ENCODE results near the gene MTG2. TPM values are rescaled to one million over a fixed set of nuclear protein-coding genes. Genes with fewer than 3 reads are reported as not detected.
A peak's percentile ranks its signal among the peaks of the same experiment; 100 is the strongest.

Gene MTG2
- total and polyA plus RNA-seq, 2 of the 13 experiments (the other 11 are each of a cell fraction or from before 2014, with no cell fraction given), result 20.4 to 37.8 TPM

DNA sequence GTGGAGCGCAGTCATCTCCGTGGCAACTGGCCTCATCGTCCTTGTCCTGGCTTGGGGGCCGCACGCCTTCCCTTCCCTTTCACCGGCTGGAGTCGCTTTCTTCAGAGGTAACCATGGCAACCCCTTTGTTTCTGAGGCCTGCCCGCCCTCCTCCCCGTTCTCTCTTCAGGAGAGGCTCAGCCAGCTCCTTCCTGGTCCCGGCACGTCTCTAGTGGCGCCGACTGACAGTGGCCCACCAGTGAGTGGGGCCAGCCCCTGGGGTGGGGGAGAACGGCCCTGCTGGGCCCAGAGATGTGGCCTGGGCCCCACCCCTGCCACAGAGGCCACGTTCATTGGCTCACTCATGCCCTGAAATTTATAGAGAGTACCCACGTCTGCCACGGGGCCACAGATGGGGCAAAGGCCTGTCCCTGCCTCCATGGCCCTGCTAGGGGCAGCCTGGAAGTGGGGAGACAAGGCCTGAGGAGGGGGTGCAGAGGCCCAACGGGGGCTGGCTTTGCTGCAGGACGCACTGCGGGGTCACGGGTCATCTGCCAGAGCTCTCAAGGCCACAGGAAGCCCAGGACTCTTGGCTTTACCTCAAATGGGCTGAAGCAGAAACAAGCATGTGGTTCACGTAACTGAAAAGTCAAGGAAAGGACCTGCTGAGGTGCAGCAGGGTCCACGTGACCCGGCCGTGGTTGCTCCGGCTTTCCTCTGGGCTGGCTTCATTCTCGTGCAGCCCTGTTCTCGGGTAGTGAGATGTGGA is 54.1 kb downstream of the MTG2 start:
- BruUV-seq (replicated peaks), result no TSS peak
- Histone ChIP-seq H3K79me2 (ENCODE audit: insufficient read depth, low read length) (peaks cover 31% of the 10 kb centered on the region), H3K4me1 (ENCODE audit: insufficient read depth, low read length) (peaks cover 36% of the 10 kb centered on the region), H3K9me3 (ENCODE audit: low read length) (no peaks in the 10 kb centered on the region), H4K20me1 (ENCODE audit: insufficient read depth, low read length) (peaks cover 30% of the 10 kb centered on the region), H3K36me3 (replicated peaks in 1 of 2; ENCODE audit: control insufficient read depth in 1 of 2, insufficient read depth in 2 of 2, low read length in 2 of 2) (peaks cover 3 to 15% of the 10 kb centered on the region in 2 experiments; a peak in 4 of 5 replicates), H3K27me3 (ENCODE audit: control insufficient read depth in 1 of 2, insufficient read depth in 2 of 2, low read length in 2 of 2) (peaks cover 5 to 18% of the 10 kb centered on the region in 2 experiments; a peak in 3 of 5 replicates), H2AFZ (ENCODE audit: low read length) (no peak overlapping the region), H3K4me2 (ENCODE audit: low read depth, low read length) (peak overlapping the region; percentile 90), H3K9ac (ENCODE audit: insufficient read depth, low read depth, low read length) (peak overlapping the region; percentile 45), H3K4me3 (replicated peaks in 1 of 3; ENCODE audit: insufficient read depth in 1 of 3, low read depth in 2 of 3, low read length in 3 of 3) (peak overlapping the region; percentile 51 to 72 (median 63)), H3K27ac (ENCODE audit: extremely low read length, insufficient read depth, low read length) (peak overlapping the region; percentile 1)
- DNase-seq (ENCODE audit: low spot score) (peak; percentile 58), FAIRE-seq (peak; percentile 15), ATAC-seq (peak; percentile 12)
- CTCF ChIA-PET (ENCODE audit: low intra/inter-chr PET ratio, low total read pairs), result no interaction called here
- in situ Hi-C loops (cut with HindIII; ENCODE audit: extremely low pct_ligation_motif_present, low pct_unique_long_range_greater_than_20kb) (no loop called here), intact Hi-C loops (cut with micrococcal nuclease; ENCODE audit: unreplicated experiment) (loop anchor here (5.0 kb wide), 1 partner anchor 140 kb away; no protein-coding TSS in a partner anchor)
- WGBS (ENCODE audit: low lambda C conversion rate), result 10% methylated on average over 25 of the region's 28 CpGs
- POLR2A ChIA-PET, result interaction anchor here (0.6 kb wide), 1 partner anchor 62 kb away, joined by 4 read pairs; no protein-coding TSS in a partner anchor
- TF ChIP-seq, protein P1, sequence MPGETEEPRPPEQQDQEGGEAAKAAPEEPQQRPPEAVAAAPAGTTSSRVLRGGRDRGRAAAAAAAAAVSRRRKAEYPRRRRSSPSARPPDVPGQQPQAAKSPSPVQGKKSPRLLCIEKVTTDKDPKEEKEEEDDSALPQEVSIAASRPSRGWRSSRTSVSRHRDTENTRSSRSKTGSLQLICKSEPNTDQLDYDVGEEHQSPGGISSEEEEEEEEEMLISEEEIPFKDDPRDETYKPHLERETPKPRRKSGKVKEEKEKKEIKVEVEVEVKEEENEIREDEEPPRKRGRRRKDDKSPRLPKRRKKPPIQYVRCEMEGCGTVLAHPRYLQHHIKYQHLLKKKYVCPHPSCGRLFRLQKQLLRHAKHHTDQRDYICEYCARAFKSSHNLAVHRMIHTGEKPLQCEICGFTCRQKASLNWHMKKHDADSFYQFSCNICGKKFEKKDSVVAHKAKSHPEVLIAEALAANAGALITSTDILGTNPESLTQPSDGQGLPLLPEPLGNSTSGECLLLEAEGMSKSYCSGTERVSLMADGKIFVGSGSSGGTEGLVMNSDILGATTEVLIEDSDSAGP (CRISPR knock-in tag; IDR thresholded peaks at IDR 0.05; ENCODE audit: borderline replicate concordance), result peak; percentile 76; the same call in 1 of the 2 replicates
- TF ChIP-seq FOXK2 (IDR thresholded peaks at IDR 0.05) (no peak), ZNF614 (CRISPR knock-in tag; IDR thresholded peaks at IDR 0.05; ENCODE audit: borderline replicate concordance) (peak; percentile 17; the same call in 1 of the 2 replicates), RFX5 (IDR thresholded peaks at IDR 0.05; ENCODE audit: low read depth, low read length) (peak; percentile 38; the same call in 1 of the 2 replicates), ISX (CRISPR knock-in tag; conservative IDR thresholded peaks at IDR 0.05) (no peak), ATF7 (IDR thresholded peaks at IDR 0.05) (no peak), ATF7 (CRISPR knock-in tag; IDR thresholded peaks at IDR 0.05) (peak; percentile 36; the same call in 1 of the 2 replicates), GATAD1 (CRISPR knock-in tag; IDR thresholded peaks at IDR 0.05) (peak; percentile 30; the same call in 1 of the 2 replicates), MAZ (IDR thresholded peaks at IDR 0.05; ENCODE audit: borderline replicate concordance, low read depth, low read length) (peak; percentile 67; the same call in 1 of the 2 replicates), MAZ (CRISPR knock-in tag; IDR thresholded peaks at IDR 0.05; ENCODE audit: low read depth) (no peak), ARNTL (CRISPR knock-in tag; IDR thresholded peaks at IDR 0.05) (peak; percentile 78), ZNF776 (CRISPR knock-in tag; IDR thresholded peaks at IDR 0.05) (peak; percentile 68; the same call in 1 of the 2 replicates)
- TF ChIP-seq, protein P2, sequence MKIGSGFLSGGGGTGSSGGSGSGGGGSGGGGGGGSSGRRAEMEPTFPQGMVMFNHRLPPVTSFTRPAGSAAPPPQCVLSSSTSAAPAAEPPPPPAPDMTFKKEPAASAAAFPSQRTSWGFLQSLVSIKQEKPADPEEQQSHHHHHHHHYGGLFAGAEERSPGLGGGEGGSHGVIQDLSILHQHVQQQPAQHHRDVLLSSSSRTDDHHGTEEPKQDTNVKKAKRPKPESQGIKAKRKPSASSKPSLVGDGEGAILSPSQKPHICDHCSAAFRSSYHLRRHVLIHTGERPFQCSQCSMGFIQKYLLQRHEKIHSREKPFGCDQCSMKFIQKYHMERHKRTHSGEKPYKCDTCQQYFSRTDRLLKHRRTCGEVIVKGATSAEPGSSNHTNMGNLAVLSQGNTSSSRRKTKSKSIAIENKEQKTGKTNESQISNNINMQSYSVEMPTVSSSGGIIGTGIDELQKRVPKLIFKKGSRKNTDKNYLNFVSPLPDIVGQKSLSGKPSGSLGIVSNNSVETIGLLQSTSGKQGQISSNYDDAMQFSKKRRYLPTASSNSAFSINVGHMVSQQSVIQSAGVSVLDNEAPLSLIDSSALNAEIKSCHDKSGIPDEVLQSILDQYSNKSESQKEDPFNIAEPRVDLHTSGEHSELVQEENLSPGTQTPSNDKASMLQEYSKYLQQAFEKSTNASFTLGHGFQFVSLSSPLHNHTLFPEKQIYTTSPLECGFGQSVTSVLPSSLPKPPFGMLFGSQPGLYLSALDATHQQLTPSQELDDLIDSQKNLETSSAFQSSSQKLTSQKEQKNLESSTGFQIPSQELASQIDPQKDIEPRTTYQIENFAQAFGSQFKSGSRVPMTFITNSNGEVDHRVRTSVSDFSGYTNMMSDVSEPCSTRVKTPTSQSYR (CRISPR knock-in tag; IDR thresholded peaks at IDR 0.05; ENCODE audit: borderline replicate concordance), result no peak
- TF ChIP-seq, protein P3, sequence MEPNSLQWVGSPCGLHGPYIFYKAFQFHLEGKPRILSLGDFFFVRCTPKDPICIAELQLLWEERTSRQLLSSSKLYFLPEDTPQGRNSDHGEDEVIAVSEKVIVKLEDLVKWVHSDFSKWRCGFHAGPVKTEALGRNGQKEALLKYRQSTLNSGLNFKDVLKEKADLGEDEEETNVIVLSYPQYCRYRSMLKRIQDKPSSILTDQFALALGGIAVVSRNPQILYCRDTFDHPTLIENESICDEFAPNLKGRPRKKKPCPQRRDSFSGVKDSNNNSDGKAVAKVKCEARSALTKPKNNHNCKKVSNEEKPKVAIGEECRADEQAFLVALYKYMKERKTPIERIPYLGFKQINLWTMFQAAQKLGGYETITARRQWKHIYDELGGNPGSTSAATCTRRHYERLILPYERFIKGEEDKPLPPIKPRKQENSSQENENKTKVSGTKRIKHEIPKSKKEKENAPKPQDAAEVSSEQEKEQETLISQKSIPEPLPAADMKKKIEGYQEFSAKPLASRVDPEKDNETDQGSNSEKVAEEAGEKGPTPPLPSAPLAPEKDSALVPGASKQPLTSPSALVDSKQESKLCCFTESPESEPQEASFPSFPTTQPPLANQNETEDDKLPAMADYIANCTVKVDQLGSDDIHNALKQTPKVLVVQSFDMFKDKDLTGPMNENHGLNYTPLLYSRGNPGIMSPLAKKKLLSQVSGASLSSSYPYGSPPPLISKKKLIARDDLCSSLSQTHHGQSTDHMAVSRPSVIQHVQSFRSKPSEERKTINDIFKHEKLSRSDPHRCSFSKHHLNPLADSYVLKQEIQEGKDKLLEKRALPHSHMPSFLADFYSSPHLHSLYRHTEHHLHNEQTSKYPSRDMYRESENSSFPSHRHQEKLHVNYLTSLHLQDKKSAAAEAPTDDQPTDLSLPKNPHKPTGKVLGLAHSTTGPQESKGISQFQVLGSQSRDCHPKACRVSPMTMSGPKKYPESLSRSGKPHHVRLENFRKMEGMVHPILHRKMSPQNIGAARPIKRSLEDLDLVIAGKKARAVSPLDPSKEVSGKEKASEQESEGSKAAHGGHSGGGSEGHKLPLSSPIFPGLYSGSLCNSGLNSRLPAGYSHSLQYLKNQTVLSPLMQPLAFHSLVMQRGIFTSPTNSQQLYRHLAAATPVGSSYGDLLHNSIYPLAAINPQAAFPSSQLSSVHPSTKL (CRISPR knock-in tag; IDR thresholded peaks at IDR 0.05), result peak; percentile 34; the same call in 1 of the 2 replicates

Data from HepG2 (cell line).